ENCODE measurements around the gene NFIA.

GRCh38 chr1:61250933-61251332 lies 168.6 kb downstream of the NFIA start:
- TF ChIP-seq EZH2 (IDR thresholded peaks at IDR 0.05; ENCODE audit: low read length, missing control alignments): no peak
- TF ChIP-seq, protein P1, sequence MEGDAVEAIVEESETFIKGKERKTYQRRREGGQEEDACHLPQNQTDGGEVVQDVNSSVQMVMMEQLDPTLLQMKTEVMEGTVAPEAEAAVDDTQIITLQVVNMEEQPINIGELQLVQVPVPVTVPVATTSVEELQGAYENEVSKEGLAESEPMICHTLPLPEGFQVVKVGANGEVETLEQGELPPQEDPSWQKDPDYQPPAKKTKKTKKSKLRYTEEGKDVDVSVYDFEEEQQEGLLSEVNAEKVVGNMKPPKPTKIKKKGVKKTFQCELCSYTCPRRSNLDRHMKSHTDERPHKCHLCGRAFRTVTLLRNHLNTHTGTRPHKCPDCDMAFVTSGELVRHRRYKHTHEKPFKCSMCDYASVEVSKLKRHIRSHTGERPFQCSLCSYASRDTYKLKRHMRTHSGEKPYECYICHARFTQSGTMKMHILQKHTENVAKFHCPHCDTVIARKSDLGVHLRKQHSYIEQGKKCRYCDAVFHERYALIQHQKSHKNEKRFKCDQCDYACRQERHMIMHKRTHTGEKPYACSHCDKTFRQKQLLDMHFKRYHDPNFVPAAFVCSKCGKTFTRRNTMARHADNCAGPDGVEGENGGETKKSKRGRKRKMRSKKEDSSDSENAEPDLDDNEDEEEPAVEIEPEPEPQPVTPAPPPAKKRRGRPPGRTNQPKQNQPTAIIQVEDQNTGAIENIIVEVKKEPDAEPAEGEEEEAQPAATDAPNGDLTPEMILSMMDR (conservative IDR thresholded peaks at IDR 0.05 in 1 of 2, IDR thresholded peaks at IDR 0.05 in 1 of 2; ENCODE audit: low read depth in 1 of 2, low read length in 2 of 2): no peak

Data from fibroblast of lung (primary cell).